ENCODE results near the gene WASL. TPM values are rescaled to one million over a fixed set of nuclear protein-coding genes. Genes with fewer than 3 reads are reported as not detected.

Gene WASL
- total and polyA plus RNA-seq, 2 of the 13 experiments (the other 11 are each of a cell fraction or from before 2014, with no cell fraction given), result 7.9 to 12.8 TPM

GRCh38 chr7:123729218-123729578 lies 19.6 kb downstream of the WASL start:
- H3K4me1 ChIP-seq (ENCODE audit: insufficient read depth, low read length), result peaks cover 74% of the 10 kb centered on the region
- in situ Hi-C loops (cut with HindIII; ENCODE audit: extremely low pct_ligation_motif_present, low pct_unique_long_range_greater_than_20kb) (no loop called here), intact Hi-C loops (cut with micrococcal nuclease; ENCODE audit: unreplicated experiment) (no loop called here)
- H3K36me3 ChIP-seq (replicated peaks in 1 of 2; ENCODE audit: control insufficient read depth in 1 of 2, insufficient read depth in 2 of 2, low read length in 2 of 2), result no peaks in the 10 kb centered on the region; a peak in 2 of 5 replicates
- H3K27ac ChIP-seq (ENCODE audit: extremely low read length, insufficient read depth, low read length), result no peak overlapping the region
- WGBS (ENCODE audit: low lambda C conversion rate), result 91% methylated on average over 1 of the region's 1 CpG
- H3K9me3 ChIP-seq (ENCODE audit: low read length), result no peaks in the 10 kb centered on the region
- no peak overlapping the region for H3K4me3 ChIP-seq (replicated peaks in 1 of 3; ENCODE audit: insufficient read depth in 1 of 3, low read depth in 2 of 3, low read length in 3 of 3)
- peaks cover 11% of the 10 kb centered on the region for H4K20me1 ChIP-seq (ENCODE audit: insufficient read depth, low read length)
- H3K9ac ChIP-seq (ENCODE audit: insufficient read depth, low read depth, low read length), result no peak overlapping the region
- TF ChIP-seq FUBP1 (CRISPR knock-in tag; IDR thresholded peaks at IDR 0.05; ENCODE audit: borderline replicate concordance) (no peak), ZMYM3 (CRISPR knock-in tag; IDR thresholded peaks at IDR 0.05) (no peak), SKI (IDR thresholded peaks at IDR 0.05; ENCODE audit: partially characterized antibody) (no peak), NFIB (CRISPR knock-in tag; IDR thresholded peaks at IDR 0.05; ENCODE audit: borderline replicate concordance) (no peak), ZNF589 (CRISPR knock-in tag; conservative IDR thresholded peaks at IDR 0.05) (no peak)
- ChIA-PET POLR2A (no interaction called here), CTCF (ENCODE audit: low intra/inter-chr PET ratio, low total read pairs) (no interaction called here)
- H3K79me2 ChIP-seq (ENCODE audit: insufficient read depth, low read length), result peaks cover 98% of the 10 kb centered on the region
- H3K4me2 ChIP-seq (ENCODE audit: low read depth, low read length), result no peak overlapping the region
- no peak for FAIRE-seq
- no peaks in the 10 kb centered on the region for H3K27me3 ChIP-seq (ENCODE audit: control insufficient read depth in 1 of 2, insufficient read depth in 2 of 2, low read length in 2 of 2)
- no peak for DNase-seq (ENCODE audit: low spot score)
- H2AFZ ChIP-seq (ENCODE audit: low read length), result no peak overlapping the region
- ATAC-seq, result no peak
- BruUV-seq (replicated peaks), result no TSS peak

GRCh38 chr7:123727071-123727837 lies 21.5 kb downstream of the WASL start:
- no peaks in the 10 kb centered on the region; a peak in 2 of 5 replicates for H3K36me3 ChIP-seq (replicated peaks in 1 of 2; ENCODE audit: control insufficient read depth in 1 of 2, insufficient read depth in 2 of 2, low read length in 2 of 2)
- H3K4me3 ChIP-seq (replicated peaks in 1 of 3; ENCODE audit: insufficient read depth in 1 of 3, low read depth in 2 of 3, low read length in 3 of 3), result no peak overlapping the region
- peaks cover 6% of the 10 kb centered on the region for H4K20me1 ChIP-seq (ENCODE audit: insufficient read depth, low read length)
- no peak overlapping the region for H2AFZ ChIP-seq (ENCODE audit: low read length)
- POLR2A ChIA-PET, result interaction anchor here (0.6 kb wide), 1 partner anchor 97 kb away, joined by 4 read pairs; no protein-coding TSS in a partner anchor
- in situ Hi-C loops (cut with HindIII; ENCODE audit: extremely low pct_ligation_motif_present, low pct_unique_long_range_greater_than_20kb), result no loop called here
- FAIRE-seq (no peak), ATAC-seq (peak; percentile 58), DNase-seq (ENCODE audit: low spot score) (peak; percentile 53)
- H3K9ac ChIP-seq (ENCODE audit: insufficient read depth, low read depth, low read length), result no peak overlapping the region
- H3K27me3 ChIP-seq (ENCODE audit: control insufficient read depth in 1 of 2, insufficient read depth in 2 of 2, low read length in 2 of 2), result no peaks in the 10 kb centered on the region
- WGBS (ENCODE audit: low lambda C conversion rate), result 45% methylated on average over 4 of the region's 4 CpGs
- BruUV-seq (replicated peaks), result no TSS peak
- H3K4me1 ChIP-seq (ENCODE audit: insufficient read depth, low read length), result peaks cover 75% of the 10 kb centered on the region
- H3K9me3 ChIP-seq (ENCODE audit: low read length), result no peaks in the 10 kb centered on the region
- H3K79me2 ChIP-seq (ENCODE audit: insufficient read depth, low read length), result peaks cover 98% of the 10 kb centered on the region
- CTCF ChIA-PET (ENCODE audit: low intra/inter-chr PET ratio, low total read pairs), result no interaction called here
- intact Hi-C loops (cut with micrococcal nuclease; ENCODE audit: unreplicated experiment), result loop anchor here (1.0 kb wide), 1 partner anchor 20 kb away; no protein-coding TSS in a partner anchor
- peak overlapping the region; percentile 76 for H3K4me2 ChIP-seq (ENCODE audit: low read depth, low read length)
- H3K27ac ChIP-seq (ENCODE audit: extremely low read length, insufficient read depth, low read length), result peak overlapping the region; percentile 45
- TF ChIP-seq TEF (CRISPR knock-in tag; IDR thresholded peaks at IDR 0.05) (no peak), SOX13 (IDR thresholded peaks at IDR 0.05) (no peak), SOX13 (CRISPR knock-in tag; conservative IDR thresholded peaks at IDR 0.05 in 1 of 2, IDR thresholded peaks at IDR 0.05 in 1 of 2) (peak in 1 of 2 experiments; percentile 48; a peak in 1 of 4 replicates), XBP1 (CRISPR knock-in tag; IDR thresholded peaks at IDR 0.05) (no peak), CREM (IDR thresholded peaks at IDR 0.05) (0 out of 2 replicates have a peak, but pooled peaks have one; percentile 23), CREM (CRISPR knock-in tag; IDR thresholded peaks at IDR 0.05) (no peak), ZSCAN29 (CRISPR knock-in tag; conservative IDR thresholded peaks at IDR 0.05) (no peak), GLI4 (CRISPR knock-in tag; IDR thresholded peaks at IDR 0.05; ENCODE audit: borderline replicate concordance) (no peak)
- TF ChIP-seq, protein P1, sequence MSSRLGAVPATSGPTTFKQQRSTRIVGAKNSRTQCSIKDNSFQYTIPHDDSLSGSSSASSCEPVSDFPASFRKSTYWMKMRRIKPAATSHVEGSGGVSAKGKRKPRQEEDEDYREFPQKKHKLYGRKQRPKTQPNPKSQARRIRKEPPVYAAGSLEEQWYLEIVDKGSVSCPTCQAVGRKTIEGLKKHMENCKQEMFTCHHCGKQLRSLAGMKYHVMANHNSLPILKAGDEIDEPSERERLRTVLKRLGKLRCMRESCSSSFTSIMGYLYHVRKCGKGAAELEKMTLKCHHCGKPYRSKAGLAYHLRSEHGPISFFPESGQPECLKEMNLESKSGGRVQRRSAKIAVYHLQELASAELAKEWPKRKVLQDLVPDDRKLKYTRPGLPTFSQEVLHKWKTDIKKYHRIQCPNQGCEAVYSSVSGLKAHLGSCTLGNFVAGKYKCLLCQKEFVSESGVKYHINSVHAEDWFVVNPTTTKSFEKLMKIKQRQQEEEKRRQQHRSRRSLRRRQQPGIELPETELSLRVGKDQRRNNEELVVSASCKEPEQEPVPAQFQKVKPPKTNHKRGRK (CRISPR knock-in tag; IDR thresholded peaks at IDR 0.05), result no peak
